Lower leg skin (tissue), 4 donors: ENCODE results near the gene TRIM29. TPM values are rescaled to one million over a fixed set of nuclear protein-coding genes. Genes with fewer than 3 reads are reported as not detected.
A peak's percentile ranks its signal among the peaks of the same experiment; 100 is the strongest.
"Not testable (repeated sequence)": the region's sequence is repeated elsewhere in the genome, so short reads cannot be mapped to it uniquely, and the experiment has no call there.

Experiments used
- DNase-seq, 2 donors: peaks; one replicate each; pipeline ENCODE4 v3.0.0-alpha.2; 2019; ENCODE audit warnings: low spot score in 2 of 2
- H3K4me3 ChIP-seq: fragments of 200-600 bp; sonication (generic); 2 replicates; pipeline ENCODE4 v1.5.1; 2017; ENCODE audit warnings: mild to moderate bottlenecking, low read depth; ENCODE audit not compliant: poor library complexity, severe bottlenecking
- POLR2A ChIP-seq, 2 donors: fragments of 450-650 bp; IDR thresholded peaks; one replicate each; pipeline ENCODE4 v1.6.1; 2016 to 2017; ENCODE audit warnings: antibody characterized with exemption in 2 of 2, mild to moderate bottlenecking in 1 of 2, moderate library complexity in 1 of 2
- WGBS, 2 donors: methylation state at CpG; one replicate each; pipeline ENCODE4 v1.1.5; 2018; 5-methylcytosine and 5-hydroxymethylcytosine counted together
- intact Hi-C: fragments of 100-400 bp; cut with DNase I; formaldehyde crosslinking; loops from one replicate; pipeline ENCODE4 v1.15.0; 2023; ENCODE audit warnings: low total_unique reads
- total RNA-seq, 4 donors: library from RNA; depleted of rRNA; stranded (reverse); fragments of >200 nt; gene quantifications; one replicate each; pipeline ENCODE4 v1.1.0, GENCODE V29; 2016
- TF ChIP-seq, protein P1 (sequence below), 3 donors: fragments of 450-650 bp; IDR thresholded peaks; one replicate each; pipeline ENCODE4 v1.5.1; 2016; ENCODE audit warnings: antibody characterized with exemption in 3 of 3, mild to moderate bottlenecking in 3 of 3, moderate library complexity in 2 of 3

The TRIM29 gene
- total RNA-seq, 4 donors from 2014 or later, result 1,092 to 1,522 (median 1,226) TPM

GRCh38 chr11:120151536-120151935, 13.6 kb upstream of the TRIM29 start:
- WGBS, 2 donors, result 72 to 85% methylated on average over 1 of the region's 1 CpG
- no peak overlapping the region for H3K4me3 ChIP-seq
- TF ChIP-seq, protein P1, sequence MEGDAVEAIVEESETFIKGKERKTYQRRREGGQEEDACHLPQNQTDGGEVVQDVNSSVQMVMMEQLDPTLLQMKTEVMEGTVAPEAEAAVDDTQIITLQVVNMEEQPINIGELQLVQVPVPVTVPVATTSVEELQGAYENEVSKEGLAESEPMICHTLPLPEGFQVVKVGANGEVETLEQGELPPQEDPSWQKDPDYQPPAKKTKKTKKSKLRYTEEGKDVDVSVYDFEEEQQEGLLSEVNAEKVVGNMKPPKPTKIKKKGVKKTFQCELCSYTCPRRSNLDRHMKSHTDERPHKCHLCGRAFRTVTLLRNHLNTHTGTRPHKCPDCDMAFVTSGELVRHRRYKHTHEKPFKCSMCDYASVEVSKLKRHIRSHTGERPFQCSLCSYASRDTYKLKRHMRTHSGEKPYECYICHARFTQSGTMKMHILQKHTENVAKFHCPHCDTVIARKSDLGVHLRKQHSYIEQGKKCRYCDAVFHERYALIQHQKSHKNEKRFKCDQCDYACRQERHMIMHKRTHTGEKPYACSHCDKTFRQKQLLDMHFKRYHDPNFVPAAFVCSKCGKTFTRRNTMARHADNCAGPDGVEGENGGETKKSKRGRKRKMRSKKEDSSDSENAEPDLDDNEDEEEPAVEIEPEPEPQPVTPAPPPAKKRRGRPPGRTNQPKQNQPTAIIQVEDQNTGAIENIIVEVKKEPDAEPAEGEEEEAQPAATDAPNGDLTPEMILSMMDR (IDR thresholded peaks at IDR 0.05), result no peak
- no peak for TF ChIP-seq POLR2A (IDR thresholded peaks at IDR 0.05)
- intact Hi-C loops, result no loop called here
- no peak for DNase-seq

- intact Hi-C loops, result no loop called here
- WGBS, 2 donors, result 72 to 83% methylated on average over 3 of the region's 3 CpGs
- no peak for DNase-seq
- TF ChIP-seq POLR2A (IDR thresholded peaks at IDR 0.05), result no peak
- TF ChIP-seq, protein P1 (IDR thresholded peaks at IDR 0.05), result no peak
- no peak overlapping the region for H3K4me3 ChIP-seq
These were observed 11.3 kb upstream of the TRIM29 start for GRCh38 chr11:120149246-120149645.

- WGBS, 2 donors, result 28 to 49% methylated on average over 3 to 5 of the region's 5 CpGs
- intact Hi-C loops, result no loop called here
- no peak overlapping the region for H3K4me3 ChIP-seq
- no peak for TF ChIP-seq POLR2A (IDR thresholded peaks at IDR 0.05)
- TF ChIP-seq, protein P1 (IDR thresholded peaks at IDR 0.05), result no peak
- DNase-seq, result peak in 1 of 2 donors; percentile 14
These were observed 10.0 kb upstream of the TRIM29 start for GRCh38 chr11:120147950-120148270.

- TF ChIP-seq, protein P1 (IDR thresholded peaks at IDR 0.05), result no peak
- TF ChIP-seq POLR2A (IDR thresholded peaks at IDR 0.05), result no peak
- no peak overlapping the region for H3K4me3 ChIP-seq
- intact Hi-C loops, result no loop called here
- 79 to 82% methylated on average over 17 of the region's 17 CpGs for WGBS, 2 donors
- no peak for DNase-seq
These were observed 9.4 kb upstream of the TRIM29 start for GRCh38 chr11:120147094-120147949.

DNA sequence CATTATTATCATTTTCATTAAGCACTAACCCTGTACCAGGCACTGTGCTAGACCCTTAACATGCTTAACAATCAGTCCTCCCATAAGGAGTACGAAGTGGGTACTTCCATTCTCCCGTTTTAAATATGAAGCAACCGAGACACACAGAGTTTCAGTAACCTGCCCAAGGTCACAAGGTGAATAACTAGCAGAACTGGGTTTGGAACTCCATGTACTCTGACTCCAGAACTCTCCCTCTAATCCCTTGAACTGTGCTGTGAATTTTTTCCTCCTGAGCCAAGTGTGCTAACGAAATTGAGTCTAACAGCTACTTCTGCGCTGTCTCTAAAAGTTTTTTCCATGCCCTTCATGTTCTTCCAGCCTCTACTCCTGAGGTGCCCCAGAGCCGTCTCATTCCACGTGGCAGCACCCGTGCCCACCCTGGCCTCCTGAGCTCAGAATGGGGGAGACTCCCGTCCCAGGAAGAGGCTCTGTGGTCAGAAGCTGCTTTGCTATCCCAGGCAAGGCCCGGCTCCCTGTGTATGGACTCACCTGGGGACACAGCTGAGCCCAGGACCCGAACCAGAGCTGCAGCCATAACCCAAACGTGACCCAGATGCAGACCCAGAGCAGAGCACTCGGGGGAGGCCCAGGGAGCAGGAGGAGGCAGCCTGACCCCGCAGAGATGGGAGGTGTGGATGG, 8.6 kb upstream of the TRIM29 start:
- H3K4me3 ChIP-seq, result peak overlapping the region; percentile 1
- DNase-seq, result no peak
- intact Hi-C loops, result no loop called here
- no peak for TF ChIP-seq POLR2A (IDR thresholded peaks at IDR 0.05)
- WGBS, 2 donors, result 80 to 87% methylated on average over 14 of the region's 14 CpGs

DNA sequence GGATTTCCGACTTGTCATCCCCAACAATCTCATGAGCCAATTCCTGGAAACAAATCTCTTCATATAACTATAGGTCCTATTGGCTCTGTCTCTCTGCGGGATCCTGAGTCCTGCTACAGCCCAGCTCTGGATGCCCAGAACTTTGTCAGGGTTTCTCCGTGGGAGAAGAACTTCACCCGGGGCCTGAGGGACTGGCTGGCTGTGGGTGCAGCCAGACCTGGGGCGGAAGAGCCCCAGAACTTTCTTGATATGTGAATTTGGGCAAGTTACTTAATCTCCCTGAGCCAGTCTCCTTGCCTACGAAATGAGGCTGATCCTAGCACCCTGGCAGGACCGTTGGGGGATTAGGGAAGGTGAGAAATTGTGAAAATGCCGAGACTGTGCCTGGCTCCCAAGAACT, 6.6 kb upstream of the TRIM29 start:
- WGBS, 2 donors, result 79 to 80% methylated on average over 8 of the region's 8 CpGs
- no peak for TF ChIP-seq POLR2A (IDR thresholded peaks at IDR 0.05)
- TF ChIP-seq, protein P1 (IDR thresholded peaks at IDR 0.05), result no peak
- no peak overlapping the region for H3K4me3 ChIP-seq
- intact Hi-C loops, result no loop called here
- no peak for DNase-seq

DNA sequence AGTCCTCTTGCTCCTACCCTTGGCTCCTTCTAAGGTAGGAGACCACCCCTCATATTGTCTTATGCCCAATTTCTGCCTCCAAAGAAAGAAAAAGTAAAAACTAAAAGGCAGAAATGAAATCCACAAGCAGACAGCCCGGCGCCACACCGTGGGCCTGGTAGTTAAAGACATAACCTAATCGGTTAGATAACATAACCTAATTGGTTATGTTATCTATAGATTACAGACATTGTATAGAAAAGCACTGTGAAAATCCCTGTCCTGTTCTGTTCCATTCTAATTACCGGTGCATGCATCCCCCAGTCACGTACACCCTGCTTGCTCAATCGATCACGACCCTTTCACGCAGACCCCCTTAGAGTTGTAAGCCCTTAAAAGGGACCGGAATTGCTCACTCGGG, 5.6 kb upstream of the TRIM29 start:
- not testable (repeated sequence) for DNase-seq

More for the DNA sequence above, 5.6 kb upstream of the TRIM29 start:
- H3K4me3 ChIP-seq, intact Hi-C loops: not testable (repeated sequence)
- WGBS, 2 donors, result 90 to 94% methylated on average over 11 of the region's 11 CpGs
